Neural progenitor cell (in vitro differentiated cells): ENCODE results near the gene ESPNL. TPM values are rescaled to one million over a fixed set of nuclear protein-coding genes. Genes with fewer than 3 reads are reported as not detected.

ENCODE experiments used
- DNase-seq: peaks from one replicate; pipeline ENCODE4 v3.0.0-alpha.2; 2016; ENCODE audit warnings: low spot score
- H2AFZ ChIP-seq: fragments of 200-600 bp; sonication (generic); replicated peaks from 2 replicates; pipeline ENCODE4 v1.6.1; 2016; ENCODE audit warnings: antibody characterized with exemption
- H3F3A ChIP-seq: fragments of 200-600 bp; sonication (generic); 2 replicates; pipeline ENCODE4 v1.6.1; 2016; ENCODE audit warnings: antibody characterized with exemption, low read depth
- H3K27ac ChIP-seq: fragments of 200-600 bp; sonication (generic); 2 replicates; pipeline ENCODE4 v1.5.1; 2016; ENCODE audit warnings: mild to moderate bottlenecking
- H3K27me3 ChIP-seq: fragments of 200-600 bp; sonication (generic); 2 replicates; pipeline ENCODE4 v1.6.1; 2016; ENCODE audit warnings: mild to moderate bottlenecking, moderate library complexity
- H3K36me3 ChIP-seq: fragments of 200-600 bp; sonication (generic); 2 replicates; pipeline ENCODE4 v1.5.1; 2016
- H3K4me1 ChIP-seq: fragments of 200-600 bp; sonication (generic); 2 replicates; pipeline ENCODE4 v1.6.1; 2016; ENCODE audit warnings: mixed run types
- H3K4me2 ChIP-seq: fragments of 200-600 bp; sonication (generic); 2 replicates; pipeline ENCODE4 v1.6.1; 2016
- H3K4me3 ChIP-seq: fragments of 200-600 bp; sonication (generic); 2 replicates; pipeline ENCODE4 v1.5.1; 2016
- H3K79me2 ChIP-seq: fragments of 200-600 bp; sonication (generic); 2 replicates; pipeline ENCODE4 v1.6.1; 2016; ENCODE audit warnings: low read depth
- H3K9ac ChIP-seq: fragments of 200-600 bp; sonication (generic); 2 replicates; pipeline ENCODE4 v1.6.1; 2016
- H3K9me3 ChIP-seq: fragments of 200-600 bp; sonication (generic); 2 replicates; pipeline ENCODE4 v1.5.1; 2016; ENCODE audit warnings: low read depth
- H4K20me1 ChIP-seq: fragments of 200-600 bp; sonication (generic); 2 replicates; pipeline ENCODE4 v1.6.1; 2016; ENCODE audit warnings: low read depth
- H3K27ac Mint-ChIP-seq: 3 replicates; pipeline ENCODE4 v1.8.0; 2021; ENCODE audit warnings: mixed read lengths
- H3K27me3 Mint-ChIP-seq: 2 replicates; pipeline ENCODE4 v1.8.0; 2022; ENCODE audit warnings: low read depth, mild to moderate bottlenecking, inconsistent platforms, moderate library complexity, mixed read lengths; ENCODE audit not compliant: insufficient read depth
- H3K36me3 Mint-ChIP-seq: 3 replicates; pipeline ENCODE4 v1.8.0; 2021; ENCODE audit warnings: mixed read lengths
- H3K4me1 Mint-ChIP-seq: 3 replicates; pipeline ENCODE4 v1.8.0; 2021; ENCODE audit warnings: mixed read lengths
- H3K4me3 Mint-ChIP-seq: 3 replicates; pipeline ENCODE4 v1.8.0; 2021; ENCODE audit warnings: mild to moderate bottlenecking, moderate library complexity, mixed read lengths
- H3K9me3 Mint-ChIP-seq: 3 replicates; pipeline ENCODE4 v1.8.0; 2020; ENCODE audit warnings: mixed read lengths
- EZH2 ChIP-seq: fragments of 200-600 bp; sonication (generic); IDR thresholded peaks from 2 replicates; pipeline ENCODE4 v1.6.1; 2017; ENCODE audit warnings: antibody characterized with exemption, mild to moderate bottlenecking, moderate library complexity
- EZH2phosphoT487 ChIP-seq: fragments of 200-600 bp; sonication (generic); IDR thresholded peaks from 2 replicates; pipeline ENCODE4 v1.6.1; 2017; ENCODE audit warnings: antibody characterized with exemption
- total RNA-seq: library from RNA; depleted of rRNA; stranded (reverse); fragments of >200 nt; gene quantifications from 2 replicates; pipeline ENCODE4 v1.2.3, GENCODE V29; 2015; ENCODE audit warnings: low replicate concordance
- TF ChIP-seq, protein P1 (sequence below): fragments of 200-600 bp; sonication (generic); IDR thresholded peaks from 2 replicates; pipeline ENCODE4 v1.5.1; 2017; ENCODE audit warnings: antibody characterized with exemption, mild to moderate bottlenecking

ESPNL gene
- total RNA-seq, 1 donor from 2014 or later, result 0.58 TPM

DNA sequence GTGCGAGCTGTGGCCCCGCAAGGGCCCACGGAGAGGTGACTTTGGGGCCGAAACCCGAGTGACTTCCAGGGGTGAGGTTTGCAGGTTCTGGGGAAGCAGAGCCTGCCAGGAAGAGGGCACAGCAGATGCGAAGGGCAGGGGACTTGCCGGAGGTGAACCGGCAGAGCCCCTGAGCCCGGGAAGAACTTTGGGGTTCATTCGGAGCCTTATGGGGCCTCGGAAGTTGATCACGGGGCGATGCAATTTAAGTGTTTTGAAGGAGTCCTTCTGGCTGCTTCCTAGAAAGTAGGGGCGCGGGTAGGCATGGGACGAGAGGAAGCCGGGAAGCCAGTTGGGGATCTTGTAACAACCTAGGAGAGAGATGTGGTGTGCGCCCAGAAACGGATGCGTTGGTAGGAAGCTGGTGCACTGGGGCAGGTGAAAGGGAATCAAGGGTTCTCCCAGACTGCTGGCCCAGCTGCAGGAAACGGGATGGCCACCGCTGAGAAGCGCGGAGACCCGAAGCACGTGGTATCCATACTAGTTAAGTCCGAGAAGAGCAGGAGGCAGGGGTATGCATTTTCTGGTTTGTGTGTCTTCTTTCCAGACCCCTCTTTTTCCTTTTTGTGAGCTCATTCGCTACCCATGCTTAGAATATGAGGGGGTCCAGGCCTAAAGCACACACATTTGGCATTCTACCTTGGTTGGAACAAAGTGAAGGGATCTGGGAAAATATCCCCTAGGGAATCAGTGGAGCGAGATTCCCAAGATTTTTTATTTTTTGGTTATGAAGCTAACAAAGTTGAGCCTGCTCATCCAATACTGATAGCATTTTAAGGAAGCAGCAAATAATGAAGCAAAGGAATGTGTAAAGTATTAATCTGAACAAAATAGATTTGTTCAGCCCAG lies 38.6 kb upstream of the ESPNL start:
- H3K9me3 Mint-ChIP-seq, result no peaks in the 10 kb centered on the region
- Histone ChIP-seq H3K27ac (peak overlapping the region; percentile 12), H2AFZ (peak overlapping the region; percentile 84), H3K79me2 (peaks cover 46% of the 10 kb centered on the region), H3K9ac (peak overlapping the region; percentile 57), H3K4me1 (peaks cover 23% of the 10 kb centered on the region), H3F3A (peaks cover 23% of the 10 kb centered on the region), H4K20me1 (peaks cover 12% of the 10 kb centered on the region), H3K9me3 (no peaks in the 10 kb centered on the region), H3K36me3 (peaks cover 6% of the 10 kb centered on the region), H3K4me3 (peak overlapping the region; percentile 93), H3K4me2 (peak overlapping the region; percentile 74), H3K27me3 (no peaks in the 10 kb centered on the region)
- H3K27ac Mint-ChIP-seq, result peak overlapping the region; percentile 90
- peak; percentile 62 for DNase-seq
- no peak for TF ChIP-seq EZH2phosphoT487
- TF ChIP-seq, protein P1, sequence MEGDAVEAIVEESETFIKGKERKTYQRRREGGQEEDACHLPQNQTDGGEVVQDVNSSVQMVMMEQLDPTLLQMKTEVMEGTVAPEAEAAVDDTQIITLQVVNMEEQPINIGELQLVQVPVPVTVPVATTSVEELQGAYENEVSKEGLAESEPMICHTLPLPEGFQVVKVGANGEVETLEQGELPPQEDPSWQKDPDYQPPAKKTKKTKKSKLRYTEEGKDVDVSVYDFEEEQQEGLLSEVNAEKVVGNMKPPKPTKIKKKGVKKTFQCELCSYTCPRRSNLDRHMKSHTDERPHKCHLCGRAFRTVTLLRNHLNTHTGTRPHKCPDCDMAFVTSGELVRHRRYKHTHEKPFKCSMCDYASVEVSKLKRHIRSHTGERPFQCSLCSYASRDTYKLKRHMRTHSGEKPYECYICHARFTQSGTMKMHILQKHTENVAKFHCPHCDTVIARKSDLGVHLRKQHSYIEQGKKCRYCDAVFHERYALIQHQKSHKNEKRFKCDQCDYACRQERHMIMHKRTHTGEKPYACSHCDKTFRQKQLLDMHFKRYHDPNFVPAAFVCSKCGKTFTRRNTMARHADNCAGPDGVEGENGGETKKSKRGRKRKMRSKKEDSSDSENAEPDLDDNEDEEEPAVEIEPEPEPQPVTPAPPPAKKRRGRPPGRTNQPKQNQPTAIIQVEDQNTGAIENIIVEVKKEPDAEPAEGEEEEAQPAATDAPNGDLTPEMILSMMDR, result no peak
- no peak for TF ChIP-seq EZH2
- H3K27me3 Mint-ChIP-seq, result peaks cover 5% of the 10 kb centered on the region
- peak overlapping the region; percentile 92 for H3K4me3 Mint-ChIP-seq
- H3K36me3 Mint-ChIP-seq, result peaks cover 20% of the 10 kb centered on the region
- H3K4me1 Mint-ChIP-seq, result peaks cover 31% of the 10 kb centered on the region

GRCh38 chr2:238063414-238064189 lies 36.5 kb upstream of the ESPNL start:
- H2AFZ ChIP-seq, result no peak overlapping the region
- DNase-seq, result peak; percentile 15
- Mint-ChIP-seq H3K36me3 (peaks cover 24% of the 10 kb centered on the region), H3K4me1 (peaks cover 31% of the 10 kb centered on the region), H3K9me3 (no peaks in the 10 kb centered on the region), H3K27me3 (peaks cover 5% of the 10 kb centered on the region), H3K4me3 (no peak overlapping the region), H3K27ac (no peak overlapping the region)
- peaks cover 23% of the 10 kb centered on the region for H3F3A ChIP-seq
- no peaks in the 10 kb centered on the region for H3K9me3 ChIP-seq
- no peak overlapping the region for H3K27ac ChIP-seq
- peaks cover 46% of the 10 kb centered on the region for H3K79me2 ChIP-seq
- peak overlapping the region; percentile 48 for H3K4me2 ChIP-seq
- TF ChIP-seq EZH2phosphoT487 (no peak), EZH2 (no peak)
- TF ChIP-seq, protein P1, result no peak
- no peaks in the 10 kb centered on the region for H3K27me3 ChIP-seq
- peaks cover 6% of the 10 kb centered on the region for H3K36me3 ChIP-seq
- H3K4me3 ChIP-seq, result no peak overlapping the region
- no peak overlapping the region for H3K9ac ChIP-seq
- H4K20me1 ChIP-seq, result peaks cover 12% of the 10 kb centered on the region
- H3K4me1 ChIP-seq, result peaks cover 23% of the 10 kb centered on the region

DNA sequence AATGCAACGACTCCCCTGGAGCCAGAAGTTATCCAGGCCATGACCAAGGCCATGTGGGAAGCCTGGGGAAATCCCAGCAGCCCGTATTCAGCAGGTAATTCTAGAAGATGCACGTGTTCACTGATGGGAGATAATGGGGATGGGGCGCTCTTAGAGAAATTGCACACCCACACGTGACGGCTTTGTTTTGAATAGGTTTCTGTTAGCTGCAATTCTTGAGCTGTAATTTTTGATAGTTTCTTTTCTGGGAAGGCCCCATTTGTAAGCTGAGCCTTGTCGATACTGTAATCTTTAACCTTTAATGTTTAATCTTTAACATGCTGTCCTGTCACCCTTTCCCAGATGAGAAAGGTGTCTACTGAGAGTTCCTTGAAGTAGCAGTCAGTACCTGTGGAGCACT lies 35.8 kb upstream of the ESPNL start:
- Mint-ChIP-seq H3K27me3 (peaks cover 5% of the 10 kb centered on the region), H3K4me3 (no peak overlapping the region), H3K4me1 (peaks cover 29% of the 10 kb centered on the region), H3K36me3 (peaks cover 23% of the 10 kb centered on the region), H3K9me3 (no peaks in the 10 kb centered on the region), H3K27ac (no peak overlapping the region)
- no peaks in the 10 kb centered on the region for H3K27me3 ChIP-seq
- no peaks in the 10 kb centered on the region for H3K9me3 ChIP-seq
- H3K4me3 ChIP-seq, result no peak overlapping the region
- H3K36me3 ChIP-seq, result peaks cover 6% of the 10 kb centered on the region
- no peak overlapping the region for H3K4me2 ChIP-seq
- no peak overlapping the region for H3K9ac ChIP-seq
- H3K79me2 ChIP-seq, result peaks cover 44% of the 10 kb centered on the region
- peaks cover 12% of the 10 kb centered on the region for H4K20me1 ChIP-seq
- TF ChIP-seq EZH2phosphoT487 (no peak), EZH2 (no peak)
- TF ChIP-seq, protein P1, result no peak
- peaks cover 22% of the 10 kb centered on the region for H3K4me1 ChIP-seq
- no peak overlapping the region for H2AFZ ChIP-seq
- H3F3A ChIP-seq, result peaks cover 18% of the 10 kb centered on the region
- DNase-seq, result no peak
- no peak overlapping the region for H3K27ac ChIP-seq
